ENCODE data around the gene TRNAU1AP.
"Not testable (repeated sequence)": the region's sequence is repeated elsewhere in the genome, so short reads cannot be mapped to it uniquely, and the experiment has no call there.

TRNAU1AP gene

GRCh38 chr1:28591708-28592320, 38.9 kb downstream of the TRNAU1AP start, which contains the start of gene RAB42:
TSS of gene RAB42 (plus strand) at chr1:28592265. CDS start at chr1:28592512, 247 bp downstream.
- Histone ChIP-seq H3K4me3 (ENCODE audit: insufficient read depth, low read depth, low read length) (peak within 1 kb of the TSS; percentile 50), H3K36me3 (ENCODE audit: control insufficient read depth, insufficient read depth, low read length) (no peaks in the 10 kb centered on the region), H3K27ac (ENCODE audit: insufficient read depth, low read depth, low read length, poor library complexity, severe bottlenecking) (no peak within 1 kb of the TSS), H3K27me3 (ENCODE audit: control insufficient read depth, insufficient read depth, low read length, poor library complexity, severe bottlenecking) (peaks cover 19% of the 10 kb centered on the region), H3K9me3 (ENCODE audit: control insufficient read depth, low read length) (no peaks in the 10 kb centered on the region), H3K4me1 (ENCODE audit: control insufficient read depth, insufficient read depth, low read length) (peaks cover 5% of the 10 kb centered on the region)
- WGBS, 2 experiments = 48 to 54% methylated on average over 7 to 8 of the region's 13 CpGs

- H3K27me3 ChIP-seq (ENCODE audit: control insufficient read depth, insufficient read depth, low read length, poor library complexity, severe bottlenecking) = peaks cover 19% of the 10 kb centered on the region
- H3K36me3 ChIP-seq (ENCODE audit: control insufficient read depth, insufficient read depth, low read length) = no peaks in the 10 kb centered on the region
- H3K4me3 ChIP-seq (ENCODE audit: insufficient read depth, low read depth, low read length) = peak overlapping the region; percentile 50
- H3K4me1 ChIP-seq (ENCODE audit: control insufficient read depth, insufficient read depth, low read length) = peaks cover 5% of the 10 kb centered on the region
- H3K9me3 ChIP-seq (ENCODE audit: control insufficient read depth, low read length) = no peaks in the 10 kb centered on the region
- 5% methylated on average over 81 of the region's 81 CpGs for WGBS, 2 experiments
- H3K27ac ChIP-seq (ENCODE audit: insufficient read depth, low read depth, low read length, poor library complexity, severe bottlenecking) = no peak overlapping the region
These were observed 39.6 kb downstream of the TRNAU1AP start for GRCh38 chr1:28592321-28593071.

- H3K4me3 ChIP-seq (ENCODE audit: insufficient read depth, low read depth, low read length); H3K36me3 ChIP-seq (ENCODE audit: control insufficient read depth, insufficient read depth, low read length); H3K4me1 ChIP-seq (ENCODE audit: control insufficient read depth, insufficient read depth, low read length); H3K9me3 ChIP-seq (ENCODE audit: control insufficient read depth, low read length); H3K27ac ChIP-seq (ENCODE audit: insufficient read depth, low read depth, low read length, poor library complexity, severe bottlenecking): not testable (repeated sequence)
- H3K27me3 ChIP-seq (ENCODE audit: control insufficient read depth, insufficient read depth, low read length, poor library complexity, severe bottlenecking) = peaks cover 19% of the 10 kb centered on the region
- WGBS, 2 experiments = 80 to 92% methylated on average over 3 of the region's 3 CpGs
These were observed 41.1 kb downstream of the TRNAU1AP start for GRCh38 chr1:28593988-28594356.

GRCh38 chr1:28594686-28595411, 42.0 kb downstream of the TRNAU1AP start:
- not testable (repeated sequence) for H3K4me1 ChIP-seq (ENCODE audit: control insufficient read depth, insufficient read depth, low read length)
- peaks cover 19% of the 10 kb centered on the region for H3K27me3 ChIP-seq (ENCODE audit: control insufficient read depth, insufficient read depth, low read length, poor library complexity, severe bottlenecking)
- 59% methylated on average over 7 of the region's 7 CpGs for WGBS, 2 experiments

GRCh38 chr1:28595412-28596191, 42.7 kb downstream of the TRNAU1AP start:
- Histone ChIP-seq H3K27me3 (ENCODE audit: control insufficient read depth, insufficient read depth, low read length, poor library complexity, severe bottlenecking) (peaks cover 19% of the 10 kb centered on the region), H3K9me3 (ENCODE audit: control insufficient read depth, low read length) (no peaks in the 10 kb centered on the region), H3K36me3 (ENCODE audit: control insufficient read depth, insufficient read depth, low read length) (no peaks in the 10 kb centered on the region), H3K4me3 (ENCODE audit: insufficient read depth, low read depth, low read length) (no peak overlapping the region), H3K4me1 (ENCODE audit: control insufficient read depth, insufficient read depth, low read length) (peaks cover 5% of the 10 kb centered on the region), H3K27ac (ENCODE audit: insufficient read depth, low read depth, low read length, poor library complexity, severe bottlenecking) (no peak overlapping the region)
- 84 to 85% methylated on average over 10 of the region's 10 CpGs for WGBS, 2 experiments

More at GRCh38 chr1:28594686-28595411, 42.0 kb downstream of the TRNAU1AP start:
- H3K4me3 ChIP-seq (ENCODE audit: insufficient read depth, low read depth, low read length); H3K27ac ChIP-seq (ENCODE audit: insufficient read depth, low read depth, low read length, poor library complexity, severe bottlenecking); H3K36me3 ChIP-seq (ENCODE audit: control insufficient read depth, insufficient read depth, low read length); H3K9me3 ChIP-seq (ENCODE audit: control insufficient read depth, low read length): not testable (repeated sequence)

GRCh38 chr1:28596276-28596675, 43.4 kb downstream of the TRNAU1AP start:
- H3K4me1 ChIP-seq (ENCODE audit: control insufficient read depth, insufficient read depth, low read length); H3K4me3 ChIP-seq (ENCODE audit: insufficient read depth, low read depth, low read length); H3K27ac ChIP-seq (ENCODE audit: insufficient read depth, low read depth, low read length, poor library complexity, severe bottlenecking); H3K36me3 ChIP-seq (ENCODE audit: control insufficient read depth, insufficient read depth, low read length); H3K9me3 ChIP-seq (ENCODE audit: control insufficient read depth, low read length): not testable (repeated sequence)
- 92 to 93% methylated on average over 10 to 11 of the region's 11 CpGs for WGBS, 2 experiments
- peaks cover 19% of the 10 kb centered on the region for H3K27me3 ChIP-seq (ENCODE audit: control insufficient read depth, insufficient read depth, low read length, poor library complexity, severe bottlenecking)

GRCh38 chr1:28601696-28602095, 48.8 kb downstream of the TRNAU1AP start:
- H3K4me1 ChIP-seq (ENCODE audit: control insufficient read depth, insufficient read depth, low read length) = no peaks in the 10 kb centered on the region
- H3K36me3 ChIP-seq (ENCODE audit: control insufficient read depth, insufficient read depth, low read length) = peaks cover 4% of the 10 kb centered on the region
- H3K27ac ChIP-seq (ENCODE audit: insufficient read depth, low read depth, low read length, poor library complexity, severe bottlenecking) = no peak overlapping the region

GRCh38 chr1:28602536-28603439, 49.9 kb downstream of the TRNAU1AP start:
- peaks cover 6% of the 10 kb centered on the region for H3K36me3 ChIP-seq (ENCODE audit: control insufficient read depth, insufficient read depth, low read length)

More at GRCh38 chr1:28601696-28602095, 48.8 kb downstream of the TRNAU1AP start:
- no peaks in the 10 kb centered on the region for H3K9me3 ChIP-seq (ENCODE audit: control insufficient read depth, low read length)
- no peaks in the 10 kb centered on the region for H3K27me3 ChIP-seq (ENCODE audit: control insufficient read depth, insufficient read depth, low read length, poor library complexity, severe bottlenecking)
- 91 to 97% methylated on average over 3 of the region's 3 CpGs for WGBS, 2 experiments
- H3K4me3 ChIP-seq (ENCODE audit: insufficient read depth, low read depth, low read length) = no peak overlapping the region

GRCh38 chr1:28604411-28604810, 51.5 kb downstream of the TRNAU1AP start:
- Histone ChIP-seq H3K4me3 (ENCODE audit: insufficient read depth, low read depth, low read length) (no peak overlapping the region), H3K9me3 (ENCODE audit: control insufficient read depth, low read length) (no peaks in the 10 kb centered on the region), H3K4me1 (ENCODE audit: control insufficient read depth, insufficient read depth, low read length) (no peaks in the 10 kb centered on the region), H3K27ac (ENCODE audit: insufficient read depth, low read depth, low read length, poor library complexity, severe bottlenecking) (no peak overlapping the region), H3K36me3 (ENCODE audit: control insufficient read depth, insufficient read depth, low read length) (peaks cover 6% of the 10 kb centered on the region), H3K27me3 (ENCODE audit: control insufficient read depth, insufficient read depth, low read length, poor library complexity, severe bottlenecking) (no peaks in the 10 kb centered on the region)
- WGBS, 2 experiments = 95 to 96% methylated on average over 5 of the region's 5 CpGs

More at GRCh38 chr1:28602536-28603439, 49.9 kb downstream of the TRNAU1AP start:
- no peaks in the 10 kb centered on the region for H3K9me3 ChIP-seq (ENCODE audit: control insufficient read depth, low read length)
- no peaks in the 10 kb centered on the region for H3K27me3 ChIP-seq (ENCODE audit: control insufficient read depth, insufficient read depth, low read length, poor library complexity, severe bottlenecking)
- H3K4me1 ChIP-seq (ENCODE audit: control insufficient read depth, insufficient read depth, low read length) = no peaks in the 10 kb centered on the region
- H3K27ac ChIP-seq (ENCODE audit: insufficient read depth, low read depth, low read length, poor library complexity, severe bottlenecking) = no peak overlapping the region
- no peak overlapping the region for H3K4me3 ChIP-seq (ENCODE audit: insufficient read depth, low read depth, low read length)
- WGBS, 2 experiments = 80 to 82% methylated on average over 14 to 15 of the region's 15 CpGs

All from ectodermal cell (in vitro differentiated cells).